Upper lobe of left lung (tissue), 6 donors: ENCODE measurements around the gene IL6R. TPM values are rescaled to one million over a fixed set of nuclear protein-coding genes. Genes with fewer than 3 reads are reported as not detected.

Experiments used
- ATAC-seq, 2 donors: fragments of 200-7000 bp; cut with Tn5 transposase; one replicate each; pipeline ENCODE4 v1.9.1; 2022; ENCODE audit warnings: mild to moderate bottlenecking in 2 of 2, moderate library complexity in 2 of 2; ENCODE audit not compliant: low FRiP score in 2 of 2
- DNase-seq, 2 donors: peaks; one replicate each; pipeline ENCODE4 v3.0.0-alpha.2; 2019 to 2020
- H3K27ac ChIP-seq, 4 donors: fragments of 200-600 bp; sonication (generic); one replicate each; pipeline ENCODE4 v1.5.1; 2016 to 2019
- H3K27me3 ChIP-seq, 4 donors: fragments of 200-600 bp; sonication (generic); one replicate each; pipeline ENCODE4 v1.5.1; 2017 to 2019
- H3K36me3 ChIP-seq, 4 donors: fragments of 200-600 bp; sonication (generic); one replicate each; pipeline ENCODE4 v1.5.1; 2016 to 2019
- H3K4me1 ChIP-seq, 4 donors: fragments of 200-600 bp; sonication (generic); one replicate each; pipeline ENCODE4 v1.5.1; 2018 to 2019
- H3K4me3 ChIP-seq, 4 donors: fragments of 200-600 bp; sonication (generic); one replicate each; pipeline ENCODE4 v1.5.1; 2017 to 2019; ENCODE audit warnings: mild to moderate bottlenecking in 2 of 4, moderate library complexity in 1 of 4
- H3K9me3 ChIP-seq, 4 donors: fragments of 200-600 bp; sonication (generic); one replicate each; pipeline ENCODE4 v1.5.1; 2018 to 2019
- CTCF ChIP-seq, 6 experiments: fragments of 450-650 bp in 4 of 6; fragments of 200-600 bp in 2 of 6; sonication (generic) in 2 of 6; IDR thresholded peaks; one replicate each; pipeline ENCODE4 v1.5.1; 2016 to 2019; ENCODE audit warnings: antibody characterized with exemption in 6 of 6
- EP300 ChIP-seq, 4 donors: sonication (generic); formaldehyde crosslinking; IDR thresholded peaks; one replicate each; pipeline ENCODE4 v1.5.1; 2017; ENCODE audit warnings: antibody characterized with exemption in 4 of 4, control low read depth in 2 of 4
- POLR2A ChIP-seq, 4 donors: fragments of 450-650 bp; IDR thresholded peaks; one replicate each; pipeline ENCODE4 v1.5.1; 2016 to 2017; ENCODE audit warnings: antibody characterized with exemption in 4 of 4, mild to moderate bottlenecking in 2 of 4
- POLR2AphosphoS5 ChIP-seq, 2 donors: sonication (generic); formaldehyde crosslinking; IDR thresholded peaks; one replicate each; pipeline ENCODE4 v1.5.1; 2017; ENCODE audit warnings: antibody characterized with exemption in 2 of 2
- WGBS, 2 donors: methylation state at CpG; one replicate each; pipeline ENCODE4 v1.1.5; 2017 to 2018; 5-methylcytosine and 5-hydroxymethylcytosine counted together
- total RNA-seq, 6 donors: library from RNA; depleted of rRNA in 4 of 6; stranded (reverse); fragments of >200 nt in 4 of 6; gene quantifications; one replicate each; pipeline versions ENCODE4 v1.1.0 to v1.2.1, GENCODE V29; 2016 to 2021
- donor health status: DM: no; HTN: no; CAD: no; lungs with moderate emphysema.
- donor health status: DM: no; HTN: yes; CAD: no; lungs with severe emphysema.

Gene IL6R
- total RNA-seq, 6 donors from 2014 or later, result 59.6 to 126 (median 97.5) TPM

DNA sequence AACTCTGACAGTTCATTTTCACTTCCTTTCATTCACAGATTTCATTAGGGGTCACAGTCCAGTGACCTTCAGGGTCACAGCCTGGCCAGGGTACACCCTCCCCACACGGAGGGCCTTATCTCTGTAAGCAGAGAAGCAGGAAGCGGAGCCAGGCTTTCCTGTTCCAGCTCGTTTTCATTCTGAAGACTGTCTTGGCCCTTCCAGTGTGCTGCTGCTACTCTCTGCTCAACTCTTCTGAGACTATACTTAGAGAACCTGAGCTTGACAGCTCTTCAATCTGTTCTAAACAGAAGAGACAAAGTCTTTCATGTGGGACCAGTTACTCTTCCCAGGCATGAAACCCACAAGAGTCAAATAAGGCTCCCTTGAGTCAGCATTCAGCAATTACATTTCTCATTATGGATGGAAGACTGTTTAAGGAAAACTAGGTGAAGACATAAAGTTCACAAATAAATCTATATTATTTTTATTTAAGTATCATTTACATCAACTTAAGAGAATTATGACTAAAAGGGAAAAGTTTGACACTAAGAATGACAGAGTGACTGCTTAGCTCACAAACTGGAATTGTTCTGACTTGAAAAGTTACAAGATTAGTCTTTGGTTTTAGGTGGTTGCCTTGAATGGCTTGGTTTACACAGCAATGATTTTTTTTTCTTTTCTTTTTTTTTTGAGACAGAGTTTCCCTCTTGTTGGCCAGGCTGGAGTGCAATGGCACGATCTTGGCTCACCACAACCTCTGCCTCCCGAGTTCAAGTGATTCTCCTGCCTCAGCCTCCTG lies 92.1 kb downstream of the IL6R start:
- 22 to 28% methylated on average over 5 of the region's 5 CpGs for WGBS, 2 donors
- peak overlapping the region; percentile 18 to 74 (median 58) for H3K27ac ChIP-seq
- peak in 1 of 2 donors; percentile 78 for ATAC-seq
- peaks cover 0 to 9% (median under 1%) of the 10 kb centered on the region in 4 donors for H3K27me3 ChIP-seq
- DNase-seq, result peak in 1 of 2 donors; percentile 69
- peaks cover 0 to 7% (median 0%) of the 10 kb centered on the region in 4 donors for H3K36me3 ChIP-seq
- no peaks in the 10 kb centered on the region for H3K9me3 ChIP-seq
- H3K4me1 ChIP-seq, result peaks cover 50 to 76% (median 68%) of the 10 kb centered on the region in 4 donors
- TF ChIP-seq POLR2A (IDR thresholded peaks at IDR 0.05) (peak in 1 of 4 donors; percentile 31), CTCF (IDR thresholded peaks at IDR 0.05) (no peak), EP300 (IDR thresholded peaks at IDR 0.05) (peak in 2 of 4 donors; percentile 78 to 88), POLR2AphosphoS5 (IDR thresholded peaks at IDR 0.05) (peak; percentile 64 to 87)
- H3K4me3 ChIP-seq, result no peak overlapping the region

DNA sequence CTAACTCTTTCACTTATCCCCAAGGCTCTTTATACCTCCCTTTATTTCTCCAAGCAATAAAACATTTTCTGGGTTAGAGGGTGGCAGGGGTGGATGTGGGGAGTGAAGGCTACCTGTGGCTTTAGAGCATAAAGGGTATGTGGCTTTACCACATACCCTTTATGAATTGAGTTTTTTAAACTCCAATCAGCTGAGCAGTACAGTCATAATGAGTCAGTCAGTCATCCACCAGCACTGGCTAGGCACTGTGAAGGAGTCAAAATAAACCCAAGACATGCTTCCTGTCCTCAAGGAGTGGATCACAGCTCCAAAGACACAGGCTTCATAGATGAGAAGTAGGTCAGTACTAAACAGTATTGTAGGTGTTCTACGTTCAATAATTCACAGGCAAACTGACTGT lies 94.3 kb downstream of the IL6R start:
- ATAC-seq, result no peak
- Histone ChIP-seq H3K27me3 (peaks cover 0 to 17% (median 8%) of the 10 kb centered on the region in 4 donors), H3K27ac (peak overlapping the region in 3 of 4 donors; percentile 77 to 84 (median 84)), H3K4me3 (peak overlapping the region in 3 of 4 donors; percentile 57 to 60 (median 58)), H3K9me3 (peaks cover 0 to 4% (median 0%) of the 10 kb centered on the region in 4 donors), H3K4me1 (peaks cover 33 to 66% (median 57%) of the 10 kb centered on the region in 4 donors), H3K36me3 (peaks cover 0 to 5% (median 0%) of the 10 kb centered on the region in 4 donors)
- no peak for TF ChIP-seq CTCF (IDR thresholded peaks at IDR 0.05)
- TF ChIP-seq POLR2AphosphoS5 (IDR thresholded peaks at IDR 0.05), result no peak
- TF ChIP-seq EP300 (IDR thresholded peaks at IDR 0.05), result no peak
- TF ChIP-seq POLR2A (IDR thresholded peaks at IDR 0.05), result no peak
- no peak for DNase-seq
- 67 to 68% methylated on average over 1 of the region's 1 CpG for WGBS, 2 donors

DNA sequence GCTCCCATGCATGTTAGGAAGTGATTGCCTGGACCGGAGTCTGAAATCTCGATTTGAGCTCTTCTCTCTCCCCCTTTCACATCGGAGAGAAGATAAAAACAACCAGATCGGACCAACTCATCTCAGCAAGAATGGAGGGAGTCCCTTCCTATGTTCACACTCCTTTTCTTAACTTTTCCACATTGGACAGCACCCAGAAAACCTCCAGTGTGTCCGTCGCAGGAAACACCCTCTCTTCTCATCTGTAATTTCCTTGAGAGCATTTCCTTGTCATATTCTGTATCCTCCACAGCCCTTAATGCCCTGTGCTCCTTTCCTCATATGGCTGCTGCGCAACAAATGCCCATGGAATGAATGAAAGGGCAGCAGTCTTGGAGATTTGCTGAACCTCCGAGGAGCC lies 95.4 kb downstream of the IL6R start:
- 56 to 70% methylated on average over 8 of the region's 8 CpGs for WGBS, 2 donors
- Histone ChIP-seq H3K4me3 (peak overlapping the region in 3 of 4 donors; percentile 57 to 60 (median 58)), H3K4me1 (peaks cover 30 to 59% (median 50%) of the 10 kb centered on the region in 4 donors), H3K27ac (peak overlapping the region; percentile 77 to 86 (median 84)), H3K36me3 (peaks cover 0 to 5% (median 0%) of the 10 kb centered on the region in 4 donors), H3K27me3 (peaks cover 0 to 17% (median 8%) of the 10 kb centered on the region in 4 donors), H3K9me3 (peaks cover 0 to 4% (median 0%) of the 10 kb centered on the region in 4 donors)
- TF ChIP-seq POLR2A (IDR thresholded peaks at IDR 0.05) (no peak), EP300 (IDR thresholded peaks at IDR 0.05) (no peak), CTCF (IDR thresholded peaks at IDR 0.05) (no peak), POLR2AphosphoS5 (IDR thresholded peaks at IDR 0.05) (no peak)
- no peak for ATAC-seq
- DNase-seq, result no peak

DNA sequence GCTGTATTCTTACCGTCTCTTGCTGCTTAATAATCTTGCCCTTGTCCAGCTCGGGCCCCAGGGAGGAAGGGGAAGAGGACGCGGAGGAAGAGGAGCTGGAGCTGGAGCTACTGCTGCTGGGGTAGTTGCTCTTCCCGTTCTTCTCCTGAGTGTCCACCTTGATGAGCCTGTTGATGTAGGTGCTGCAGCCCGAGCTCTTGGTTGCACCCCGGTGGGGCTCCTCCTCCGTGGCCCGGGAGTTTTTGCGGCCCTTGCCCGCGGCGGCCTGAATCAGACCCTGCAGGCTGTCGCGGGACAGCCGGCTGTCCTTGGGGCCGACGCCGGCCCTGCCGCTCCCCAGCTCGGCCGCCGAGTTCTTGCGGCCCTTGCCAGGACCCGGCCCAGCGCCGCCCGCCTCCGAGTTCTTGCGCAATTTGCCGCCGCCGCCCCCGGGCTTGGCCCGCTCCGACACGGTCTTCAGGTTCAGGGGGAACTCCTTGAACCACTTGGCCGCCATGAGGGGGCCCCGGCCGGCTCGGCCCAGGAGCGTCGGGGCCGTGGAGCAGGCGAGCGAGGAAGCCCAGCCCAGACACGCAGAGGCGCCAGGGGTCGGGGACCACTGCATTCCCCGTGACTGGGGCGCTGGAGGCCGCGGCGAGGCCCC lies 96.4 kb downstream of the IL6R start:
- Histone ChIP-seq H3K27ac (peak overlapping the region; percentile 77 to 86 (median 84)), H3K36me3 (peaks cover 0 to 5% (median 0%) of the 10 kb centered on the region in 4 donors), H3K4me3 (peak overlapping the region; percentile 41 to 60 (median 58)), H3K4me1 (peaks cover 20 to 50% (median 41%) of the 10 kb centered on the region in 4 donors), H3K9me3 (peaks cover 0 to 5% (median 2%) of the 10 kb centered on the region in 4 donors), H3K27me3 (peaks cover 0 to 17% (median 8%) of the 10 kb centered on the region in 4 donors)
- ATAC-seq (peak; percentile 62 to 92), DNase-seq (peak; percentile 58 to 95)
- TF ChIP-seq POLR2A (IDR thresholded peaks at IDR 0.05) (peak in 2 of 4 donors; percentile 33 to 64), CTCF (IDR thresholded peaks at IDR 0.05) (no peak)
- WGBS, 2 donors, result 9 to 13% methylated on average over 10 to 12 of the region's 54 CpGs
